Measurements from ENCODE around the gene KLHDC10. TPM values are rescaled to one million over a fixed set of nuclear protein-coding genes. Genes with fewer than 3 reads are reported as not detected.

Gene KLHDC10
- total and polyA plus RNA-seq, 2 of the 13 experiments (the other 11 are each of a cell fraction or from before 2014, with no cell fraction given) = 11.9 to 21.6 TPM

- in situ Hi-C loops (cut with HindIII; ENCODE audit: extremely low pct_ligation_motif_present, low pct_unique_long_range_greater_than_20kb) = no loop called here
- WGBS (ENCODE audit: low lambda C conversion rate) = 95% methylated on average over 5 of the region's 5 CpGs
- no peaks in the 10 kb centered on the region for H3K79me2 ChIP-seq (ENCODE audit: insufficient read depth, low read length)
- no peak for FAIRE-seq
- no peak overlapping the region for H2AFZ ChIP-seq (ENCODE audit: low read length)
- peaks cover 26 to 70% of the 10 kb centered on the region in 2 experiments for H3K36me3 ChIP-seq (replicated peaks in 1 of 2; ENCODE audit: control insufficient read depth in 1 of 2, insufficient read depth in 2 of 2, low read length in 2 of 2)
- ATAC-seq = no peak
- ChIA-PET CTCF (ENCODE audit: low intra/inter-chr PET ratio, low total read pairs) (no interaction called here), POLR2A (no interaction called here)
- no peaks in the 10 kb centered on the region for H3K27me3 ChIP-seq (ENCODE audit: control insufficient read depth in 1 of 2, insufficient read depth in 2 of 2, low read length in 2 of 2)
- H3K27ac ChIP-seq (ENCODE audit: extremely low read length, insufficient read depth, low read length) = no peak overlapping the region
- TF ChIP-seq ZNF441 (CRISPR knock-in tag; IDR thresholded peaks at IDR 0.05; ENCODE audit: borderline replicate concordance) (no peak), ZNF772 (CRISPR knock-in tag; IDR thresholded peaks at IDR 0.05) (no peak), PBX2 (CRISPR knock-in tag; IDR thresholded peaks at IDR 0.05) (no peak), ZNF468 (CRISPR knock-in tag; IDR thresholded peaks at IDR 0.05) (no peak), FOXM1 (CRISPR knock-in tag; IDR thresholded peaks at IDR 0.05) (no peak), ETV5 (CRISPR knock-in tag; IDR thresholded peaks at IDR 0.05; ENCODE audit: borderline replicate concordance) (no peak)
- no peak overlapping the region for H3K4me3 ChIP-seq (replicated peaks in 1 of 3; ENCODE audit: insufficient read depth in 1 of 3, low read depth in 2 of 3, low read length in 3 of 3)
- no peaks in the 10 kb centered on the region for H3K4me1 ChIP-seq (ENCODE audit: insufficient read depth, low read length)
- intact Hi-C loops (cut with micrococcal nuclease; ENCODE audit: unreplicated experiment) = no loop called here
- no peak overlapping the region for H3K9ac ChIP-seq (ENCODE audit: insufficient read depth, low read depth, low read length)
- H3K4me2 ChIP-seq (ENCODE audit: low read depth, low read length) = no peak overlapping the region
- no peaks in the 10 kb centered on the region for H3K9me3 ChIP-seq (ENCODE audit: low read length)
- no peaks in the 10 kb centered on the region for H4K20me1 ChIP-seq (ENCODE audit: insufficient read depth, low read length)
- BruUV-seq (replicated peaks) = no TSS peak
- no peak for DNase-seq (ENCODE audit: low spot score)
Observed at GRCh38 chr7:130024390-130024789, 45.9 kb upstream of the KLHDC10 start.

DNA sequence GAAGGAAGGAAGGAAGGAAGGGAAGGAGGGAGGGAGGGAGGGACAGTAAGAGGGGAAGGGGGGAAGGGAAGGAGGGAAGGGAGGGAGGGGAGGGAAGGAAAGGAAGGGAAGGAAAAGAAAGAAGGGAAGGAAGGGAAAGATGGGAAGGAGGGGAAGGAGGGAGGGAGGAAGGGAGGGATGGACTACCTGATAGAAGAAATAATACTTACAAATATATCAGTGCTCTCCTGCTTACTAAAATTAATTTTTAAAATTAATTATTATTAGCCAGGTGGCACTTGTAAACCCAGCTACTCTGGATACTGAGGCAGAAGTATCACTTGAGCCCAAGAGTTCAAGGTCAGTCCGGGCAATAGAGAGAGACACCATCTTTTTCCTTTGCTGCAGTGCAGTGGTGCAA lies 37.6 kb upstream of the KLHDC10 start:
- Histone ChIP-seq H2AFZ (ENCODE audit: low read length) (no peak overlapping the region), H3K9me3 (ENCODE audit: low read length) (no peaks in the 10 kb centered on the region), H3K27me3 (ENCODE audit: control insufficient read depth in 1 of 2, insufficient read depth in 2 of 2, low read length in 2 of 2) (no peaks in the 10 kb centered on the region), H3K27ac (ENCODE audit: extremely low read length, insufficient read depth, low read length) (no peak overlapping the region), H4K20me1 (ENCODE audit: insufficient read depth, low read length) (no peaks in the 10 kb centered on the region), H3K9ac (ENCODE audit: insufficient read depth, low read depth, low read length) (no peak overlapping the region), H3K4me1 (ENCODE audit: insufficient read depth, low read length) (no peaks in the 10 kb centered on the region), H3K79me2 (ENCODE audit: insufficient read depth, low read length) (no peaks in the 10 kb centered on the region), H3K4me3 (replicated peaks in 1 of 3; ENCODE audit: insufficient read depth in 1 of 3, low read depth in 2 of 3, low read length in 3 of 3) (no peak overlapping the region), H3K36me3 (replicated peaks in 1 of 2; ENCODE audit: control insufficient read depth in 1 of 2, insufficient read depth in 2 of 2, low read length in 2 of 2) (peaks cover 10 to 52% of the 10 kb centered on the region in 2 experiments), H3K4me2 (ENCODE audit: low read depth, low read length) (no peak overlapping the region)
- intact Hi-C loops (cut with micrococcal nuclease; ENCODE audit: unreplicated experiment) (no loop called here), in situ Hi-C loops (cut with HindIII; ENCODE audit: extremely low pct_ligation_motif_present, low pct_unique_long_range_greater_than_20kb) (no loop called here)
- 73% methylated on average over 1 of the region's 1 CpG for WGBS (ENCODE audit: low lambda C conversion rate)
- CTCF ChIA-PET (ENCODE audit: low intra/inter-chr PET ratio, low total read pairs) = no interaction called here
- DNase-seq (ENCODE audit: low spot score) (no peak), FAIRE-seq (no peak), ATAC-seq (no peak)
- BruUV-seq (replicated peaks) = no TSS peak
- POLR2A ChIA-PET = no interaction called here
- TF ChIP-seq ZNF788 (CRISPR knock-in tag; IDR thresholded peaks at IDR 0.05; ENCODE audit: borderline replicate concordance) (no peak), HNRNPUL1 (IDR thresholded peaks at IDR 0.05; ENCODE audit: low read depth, low read length) (no peak), JDP2 (CRISPR knock-in tag; IDR thresholded peaks at IDR 0.05; ENCODE audit: borderline replicate concordance) (no peak), ATM (IDR thresholded peaks at IDR 0.05; ENCODE audit: borderline replicate concordance) (no peak), HNRNPK (IDR thresholded peaks at IDR 0.05; ENCODE audit: low read depth, low read length, poor library complexity, severe bottlenecking) (peak; percentile 73), MTA3 (CRISPR knock-in tag; IDR thresholded peaks at IDR 0.05) (no peak), FLYWCH1 (CRISPR knock-in tag; IDR thresholded peaks at IDR 0.05) (no peak), ZNF775 (CRISPR knock-in tag; IDR thresholded peaks at IDR 0.05; ENCODE audit: borderline replicate concordance) (no peak), HNF4G (IDR thresholded peaks at IDR 0.05; ENCODE audit: borderline replicate concordance, low read depth, low read length) (no peak), HNF4G (CRISPR knock-in tag; IDR thresholded peaks at IDR 0.05; ENCODE audit: borderline replicate concordance, low read depth) (no peak), ARNT (IDR thresholded peaks at IDR 0.05) (no peak), NR0B2 (CRISPR knock-in tag; IDR thresholded peaks at IDR 0.05) (no peak), PCBP2 (optimal IDR thresholded peaks at IDR 0.05; ENCODE audit: low read depth, low read length, poor library complexity, severe bottlenecking) (peak; percentile 65), NFIB (CRISPR knock-in tag; IDR thresholded peaks at IDR 0.05; ENCODE audit: borderline replicate concordance) (no peak), GTF2F1 (IDR thresholded peaks at IDR 0.05; ENCODE audit: low read length) (no peak)
